Liver (tissue), 9 donors: ENCODE data around the gene TMEM117. TPM values are rescaled to one million over a fixed set of nuclear protein-coding genes. Genes with fewer than 3 reads are reported as not detected.

Experiments used
- DNase-seq: peaks from one replicate; pipeline ENCODE4 v3.0.0-alpha.2; 2017; ENCODE audit warnings: low spot score
- H3K27ac ChIP-seq, 2 donors: one replicate each; pipeline ENCODE4 v1.7.0; 2013; ENCODE audit warnings: inconsistent platforms in 2 of 2, low read length in 2 of 2, control low read depth in 1 of 2, low read depth in 1 of 2, mild to moderate bottlenecking in 1 of 2
- H3K27me3 ChIP-seq, 4 donors: one replicate each; pipeline versions ENCODE4 v1.6.1 to v1.7.0; 2013; ENCODE audit warnings: low read length in 3 of 4, inconsistent platforms in 1 of 4, mild to moderate bottlenecking in 1 of 4, moderate library complexity in 1 of 4; ENCODE audit not compliant: control insufficient read depth in 4 of 4, insufficient read depth in 4 of 4
- H3K36me3 ChIP-seq, 4 donors: one replicate each; pipeline versions ENCODE4 v1.6.1 to v1.7.0; 2013; ENCODE audit warnings: low read length in 3 of 4, mild to moderate bottlenecking in 3 of 4, low read depth in 1 of 4, moderate library complexity in 1 of 4; ENCODE audit not compliant: control insufficient read depth in 4 of 4, insufficient read depth in 3 of 4
- H3K4me1 ChIP-seq, 4 donors: one replicate each; pipeline versions ENCODE4 v1.6.1 to v1.7.0; 2013; ENCODE audit warnings: low read length in 3 of 4, mild to moderate bottlenecking in 3 of 4, moderate library complexity in 1 of 4; ENCODE audit not compliant: control insufficient read depth in 4 of 4, insufficient read depth in 4 of 4
- H3K4me3 ChIP-seq, 3 donors: one replicate each; pipeline versions ENCODE4 v1.6.1 to v1.7.0; 2013; ENCODE audit warnings: low read length in 3 of 3, control low read depth in 1 of 3, low read depth in 1 of 3, mild to moderate bottlenecking in 1 of 3
- H3K9ac ChIP-seq, 2 donors: one replicate each; pipeline ENCODE4 v1.7.0; 2013; ENCODE audit warnings: low read length in 2 of 2, mild to moderate bottlenecking in 2 of 2, moderate library complexity in 2 of 2, control low read depth in 1 of 2, low read depth in 1 of 2
- H3K9me3 ChIP-seq, 4 donors: one replicate each; pipeline versions ENCODE4 v1.6.1 to v1.7.0; 2013; ENCODE audit warnings: low read length in 3 of 4; ENCODE audit not compliant: control insufficient read depth in 4 of 4
- ATF3 ChIP-seq: IDR thresholded peaks from 2 replicates; pipeline ENCODE4 v1.6.1; 2016; ENCODE audit warnings: antibody characterized with exemption
- EGR1 ChIP-seq, 2 donors: IDR thresholded peaks; 2 replicates each; pipeline ENCODE4 v1.6.1; 2016 to 2018; ENCODE audit warnings: antibody characterized with exemption in 2 of 2, low read depth in 2 of 2
- FOXA1 ChIP-seq: IDR thresholded peaks from 2 replicates; pipeline ENCODE4 v1.6.1; 2016; ENCODE audit warnings: antibody characterized with exemption
- FOXA2 ChIP-seq: IDR thresholded peaks from 2 replicates; pipeline ENCODE4 v1.6.1; 2016; ENCODE audit warnings: antibody characterized with exemption
- GABPA ChIP-seq, 2 donors: IDR thresholded peaks in 1 of 2; conservative IDR thresholded peaks in 1 of 2; 2 replicates each; pipeline ENCODE4 v1.6.1; 2016; ENCODE audit warnings: antibody characterized with exemption in 2 of 2, mild to moderate bottlenecking in 1 of 2, moderate library complexity in 1 of 2
- HNF4A ChIP-seq, 2 donors: conservative IDR thresholded peaks; 2 replicates each; pipeline ENCODE4 v1.6.1; 2016; ENCODE audit warnings: antibody characterized with exemption in 2 of 2, mild to moderate bottlenecking in 2 of 2
- HNF4G ChIP-seq: IDR thresholded peaks from 2 replicates; pipeline ENCODE4 v1.6.1; 2016; ENCODE audit warnings: antibody characterized with exemption
- JUND ChIP-seq, 2 donors: IDR thresholded peaks; 2 replicates each; pipeline ENCODE4 v1.6.1; 2016; ENCODE audit warnings: antibody characterized with exemption in 2 of 2
- MAX ChIP-seq: IDR thresholded peaks from 2 replicates; pipeline ENCODE4 v1.6.1; 2016; ENCODE audit warnings: antibody characterized with exemption
- NR2F2 ChIP-seq: IDR thresholded peaks from 2 replicates; pipeline ENCODE4 v1.6.1; 2016; ENCODE audit warnings: antibody characterized with exemption
- RAD21 ChIP-seq, 2 donors: IDR thresholded peaks; 2 replicates each; pipeline ENCODE4 v1.6.1; 2016; ENCODE audit warnings: antibody characterized with exemption in 2 of 2, mild to moderate bottlenecking in 2 of 2
- RXRA ChIP-seq, 2 donors: IDR thresholded peaks; 2 replicates each; pipeline ENCODE4 v1.6.1; 2017 to 2018; ENCODE audit warnings: antibody characterized with exemption in 2 of 2, mild to moderate bottlenecking in 1 of 2
- SP1 ChIP-seq: IDR thresholded peaks from 2 replicates; pipeline ENCODE4 v1.6.1; 2018; ENCODE audit warnings: antibody characterized with exemption, mild to moderate bottlenecking
- TAF1 ChIP-seq: conservative IDR thresholded peaks from 2 replicates; pipeline ENCODE4 v1.6.1; 2016; ENCODE audit warnings: antibody characterized with exemption, mild to moderate bottlenecking
- YY1 ChIP-seq: IDR thresholded peaks from 2 replicates; pipeline ENCODE4 v1.6.1; 2016; ENCODE audit warnings: antibody characterized with exemption, mild to moderate bottlenecking
- ZBTB33 ChIP-seq: IDR thresholded peaks from 2 replicates; pipeline ENCODE4 v1.6.1; 2016; ENCODE audit warnings: antibody characterized with exemption
- WGBS: extraction: QIAGEN DNeasy Blood & Tissue Kit; methylation state at CpG from one replicate; pipeline ENCODE4 v1.1.7; 2013; 5-methylcytosine and 5-hydroxymethylcytosine counted together
- polyA plus RNA-seq, 2 donors: library from polyadenylated mRNA; stranded (reverse) in 1 of 2; unstranded in 1 of 2; fragments of 200-250 nt in 1 of 2; fragments of >200 nt in 1 of 2; fragmentation: Nextera tagmentation in 1 of 2; extraction: Ambion mirVana in 1 of 2; gene quantifications; one replicate each; pipeline versions ENCODE4 v1.2.1 to v1.2.3, GENCODE V29; 2013 to 2015
- total RNA-seq, 2 donors: library from RNA; depleted of rRNA; stranded (reverse); fragments of >200 nt; gene quantifications; one replicate each; pipeline ENCODE4 v1.2.3, GENCODE V29; 2014
- TF ChIP-seq, protein P1 (sequence below): IDR thresholded peaks from 2 replicates; pipeline ENCODE4 v1.6.1; 2016; ENCODE audit warnings: antibody characterized with exemption, mild to moderate bottlenecking
- TF ChIP-seq, protein P2 (sequence below): fragments of 150-350 bp; IDR thresholded peaks from 2 replicates; pipeline ENCODE4 v1.5.1; 2017; ENCODE audit warnings: improper control_type of control experiment, low read depth, low read length; ENCODE audit not compliant: missing input control
- donor health status: healthy.
- donor health status: healthy.
- donor health status: healthy.
- donor health status: healthy.
- donor health status: healthy.

Gene TMEM117
- total and polyA plus RNA-seq, 4 donors: 2.0 to 5.9 (median 3.9) TPM

DNA sequence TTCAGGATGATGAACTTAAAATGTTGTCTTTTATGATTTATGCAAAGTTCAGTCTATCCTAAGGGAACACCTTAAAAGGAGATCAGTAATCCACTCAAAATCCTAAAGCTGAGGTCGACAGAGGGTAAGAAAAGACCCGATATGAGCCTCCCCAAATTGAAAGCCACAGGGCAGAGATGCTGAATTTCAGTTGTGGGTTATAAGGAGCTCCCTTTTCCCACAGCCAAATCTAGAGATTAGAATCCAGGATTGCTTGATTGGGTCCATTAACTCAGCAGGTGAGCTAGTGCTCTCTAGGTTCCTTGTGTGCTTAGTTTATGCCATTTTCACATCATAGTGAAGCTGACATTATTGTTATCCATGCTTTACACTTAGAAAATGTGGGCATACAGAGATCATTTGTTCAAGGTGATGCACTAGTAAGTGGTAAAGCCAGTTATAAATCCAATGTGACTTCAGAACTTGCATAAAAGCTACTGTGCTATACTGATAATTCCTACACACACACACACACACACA is 417.5 kb downstream of the TMEM117 start:
- DNase-seq: no peak
- Histone ChIP-seq H3K4me3 (no peak overlapping the region), H3K9ac (no peak overlapping the region), H3K36me3 (no peaks in the 10 kb centered on the region), H3K27me3 (no peaks in the 10 kb centered on the region), H3K4me1 (no peaks in the 10 kb centered on the region), H3K9me3 (no peaks in the 10 kb centered on the region), H3K27ac (no peak overlapping the region)
- 75% methylated on average over 2 of the region's 2 CpGs for WGBS
- TF ChIP-seq TAF1 (no peak), SP1 (no peak), HNF4G (no peak), RAD21 (IDR thresholded peaks at IDR 0.05) (no peak), ZBTB33 (no peak), EGR1 (IDR thresholded peaks at IDR 0.05; ENCODE audit: low read depth in 2 of 2) (no peak), FOXA2 (no peak), RXRA (IDR thresholded peaks at IDR 0.05) (no peak), JUND (IDR thresholded peaks at IDR 0.05) (no peak), NR2F2 (no peak), GABPA (IDR thresholded peaks at IDR 0.05 in 1 of 2, conservative IDR thresholded peaks at IDR 0.05 in 1 of 2) (no peak), HNF4A (conservative IDR thresholded peaks at IDR 0.05) (no peak), FOXA1 (no peak), MAX (no peak), YY1 (no peak), ATF3 (no peak)
- TF ChIP-seq, protein P1, sequence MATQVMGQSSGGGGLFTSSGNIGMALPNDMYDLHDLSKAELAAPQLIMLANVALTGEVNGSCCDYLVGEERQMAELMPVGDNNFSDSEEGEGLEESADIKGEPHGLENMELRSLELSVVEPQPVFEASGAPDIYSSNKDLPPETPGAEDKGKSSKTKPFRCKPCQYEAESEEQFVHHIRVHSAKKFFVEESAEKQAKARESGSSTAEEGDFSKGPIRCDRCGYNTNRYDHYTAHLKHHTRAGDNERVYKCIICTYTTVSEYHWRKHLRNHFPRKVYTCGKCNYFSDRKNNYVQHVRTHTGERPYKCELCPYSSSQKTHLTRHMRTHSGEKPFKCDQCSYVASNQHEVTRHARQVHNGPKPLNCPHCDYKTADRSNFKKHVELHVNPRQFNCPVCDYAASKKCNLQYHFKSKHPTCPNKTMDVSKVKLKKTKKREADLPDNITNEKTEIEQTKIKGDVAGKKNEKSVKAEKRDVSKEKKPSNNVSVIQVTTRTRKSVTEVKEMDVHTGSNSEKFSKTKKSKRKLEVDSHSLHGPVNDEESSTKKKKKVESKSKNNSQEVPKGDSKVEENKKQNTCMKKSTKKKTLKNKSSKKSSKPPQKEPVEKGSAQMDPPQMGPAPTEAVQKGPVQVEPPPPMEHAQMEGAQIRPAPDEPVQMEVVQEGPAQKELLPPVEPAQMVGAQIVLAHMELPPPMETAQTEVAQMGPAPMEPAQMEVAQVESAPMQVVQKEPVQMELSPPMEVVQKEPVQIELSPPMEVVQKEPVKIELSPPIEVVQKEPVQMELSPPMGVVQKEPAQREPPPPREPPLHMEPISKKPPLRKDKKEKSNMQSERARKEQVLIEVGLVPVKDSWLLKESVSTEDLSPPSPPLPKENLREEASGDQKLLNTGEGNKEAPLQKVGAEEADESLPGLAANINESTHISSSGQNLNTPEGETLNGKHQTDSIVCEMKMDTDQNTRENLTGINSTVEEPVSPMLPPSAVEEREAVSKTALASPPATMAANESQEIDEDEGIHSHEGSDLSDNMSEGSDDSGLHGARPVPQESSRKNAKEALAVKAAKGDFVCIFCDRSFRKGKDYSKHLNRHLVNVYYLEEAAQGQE: no peak
- TF ChIP-seq, protein P2, sequence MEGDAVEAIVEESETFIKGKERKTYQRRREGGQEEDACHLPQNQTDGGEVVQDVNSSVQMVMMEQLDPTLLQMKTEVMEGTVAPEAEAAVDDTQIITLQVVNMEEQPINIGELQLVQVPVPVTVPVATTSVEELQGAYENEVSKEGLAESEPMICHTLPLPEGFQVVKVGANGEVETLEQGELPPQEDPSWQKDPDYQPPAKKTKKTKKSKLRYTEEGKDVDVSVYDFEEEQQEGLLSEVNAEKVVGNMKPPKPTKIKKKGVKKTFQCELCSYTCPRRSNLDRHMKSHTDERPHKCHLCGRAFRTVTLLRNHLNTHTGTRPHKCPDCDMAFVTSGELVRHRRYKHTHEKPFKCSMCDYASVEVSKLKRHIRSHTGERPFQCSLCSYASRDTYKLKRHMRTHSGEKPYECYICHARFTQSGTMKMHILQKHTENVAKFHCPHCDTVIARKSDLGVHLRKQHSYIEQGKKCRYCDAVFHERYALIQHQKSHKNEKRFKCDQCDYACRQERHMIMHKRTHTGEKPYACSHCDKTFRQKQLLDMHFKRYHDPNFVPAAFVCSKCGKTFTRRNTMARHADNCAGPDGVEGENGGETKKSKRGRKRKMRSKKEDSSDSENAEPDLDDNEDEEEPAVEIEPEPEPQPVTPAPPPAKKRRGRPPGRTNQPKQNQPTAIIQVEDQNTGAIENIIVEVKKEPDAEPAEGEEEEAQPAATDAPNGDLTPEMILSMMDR: no peak
